CD4-positive, alpha-beta T cell treated with Interleukin-2 at 100 ng/mL for 4 hours (primary cell): ENCODE results near the gene TTYH1.
A peak's percentile ranks its signal among the peaks of the same experiment; 100 is the strongest.

Experiments
- DNase-seq: peaks from one replicate; pipeline ENCODE4 v3.0.0-alpha.2; 2020; ENCODE audit warnings: low spot score

Gene TTYH1

GRCh38 chr19:54424201-54424600 is 8.9 kb downstream of the TTYH1 start:
- no peak for DNase-seq

- no peak for DNase-seq
Measured at GRCh38 chr19:54424660-54425381, 9.6 kb downstream of the TTYH1 start.

- no peak for DNase-seq
Measured at GRCh38 chr19:54425382-54425723, 10.1 kb downstream of the TTYH1 start.

GRCh38 chr19:54426291-54426931 is 11.1 kb downstream of the TTYH1 start:
- no peak for DNase-seq

GRCh38 chr19:54427586-54427985 is 12.3 kb downstream of the TTYH1 start:
- no peak for DNase-seq

GRCh38 chr19:54428323-54429175 is 13.3 kb downstream of the TTYH1 start:
- no peak for DNase-seq

- DNase-seq: no peak
Measured at GRCh38 chr19:54429176-54429495, 13.9 kb downstream of the TTYH1 start.

- no peak for DNase-seq
Measured at GRCh38 chr19:54429545-54430227, 14.4 kb downstream of the TTYH1 start.

- peak; percentile 23 for DNase-seq
Measured at GRCh38 chr19:54430306-54431254, 15.3 kb downstream of the TTYH1 start.

- DNase-seq: no peak
Measured at GRCh38 chr19:54431255-54431838, 16.1 kb downstream of the TTYH1 start.

- no peak for DNase-seq
Measured at GRCh38 chr19:54432144-54432738, 17.0 kb downstream of the TTYH1 start.

GRCh38 chr19:54433697-54434096 is 18.4 kb downstream of the TTYH1 start:
- DNase-seq: no peak

- DNase-seq: no peak
Measured at GRCh38 chr19:54434112-54434872, 19.0 kb downstream of the TTYH1 start.

GRCh38 chr19:54434873-54435214 is 19.6 kb downstream of the TTYH1 start:
- no peak for DNase-seq

GRCh38 chr19:54435551-54436016 is 20.3 kb downstream of the TTYH1 start:
- DNase-seq: no peak

GRCh38 chr19:54436031-54436523 is 20.8 kb downstream of the TTYH1 start:
- DNase-seq: no peak

- DNase-seq: no peak
Measured at GRCh38 chr19:54436628-54437252, 21.5 kb downstream of the TTYH1 start.

GRCh38 chr19:54439174-54439851 is 24.0 kb downstream of the TTYH1 start:
- DNase-seq: peak; percentile 8

GRCh38 chr19:54440641-54441040 is 25.4 kb downstream of the TTYH1 start:
- DNase-seq: no peak
